Measurements from ENCODE around the gene KATNB1. TPM values are rescaled to one million over a fixed set of nuclear protein-coding genes. Genes with fewer than 3 reads are reported as not detected.

Gene KATNB1
- total and polyA plus RNA-seq, 2 of the 8 experiments (the other 6 are each of a cell fraction or from before 2014, with no cell fraction given) = 50.2 to 60.4 TPM

GRCh38 chr16:57700781-57701551, 34.6 kb upstream of the KATNB1 start:
- CTCF ChIA-PET (ENCODE audit: partially characterized antibody) = interaction anchor here (1.2 to 1.6 kb wide), 2 partner anchors 34 to 36 kb away, joined by 3 read pairs; no protein-coding TSS in a partner anchor
- no peak for TF ChIP-seq MAX (IDR thresholded peaks at IDR 0.05)
- TF ChIP-seq ATF2 (IDR thresholded peaks at IDR 0.05; ENCODE audit: low read length) = no peak
- TF ChIP-seq CEBPB (IDR thresholded peaks at IDR 0.05; ENCODE audit: low read depth, low read length) = no peak
- TF ChIP-seq CBX8 (IDR thresholded peaks at IDR 0.05; ENCODE audit: borderline replicate concordance, low read depth, low read length) = no peak
- TF ChIP-seq SP4 (IDR thresholded peaks at IDR 0.05; ENCODE audit: low read length) = no peak

More at GRCh38 chr16:57700781-57701551, 34.6 kb upstream of the KATNB1 start:
- DNase-seq (ENCODE audit: low read depth in 1 of 2, low spot score in 2 of 2) = no peak
- WGBS, 2 experiments (ENCODE audit: extremely low coverage in 1 of 2, insufficient coverage in 1 of 2, insufficient read length in 1 of 2, insufficient replicate concordance in 2 of 2, low coverage in 1 of 2, low lambda C conversion rate in 2 of 2, missing lambda C conversion rate in 1 of 2) = 80% methylated on average over 10 of the region's 10 CpGs; no CpG with 5 or more reads in 1 of the 2 experiments
- H3K4me1 ChIP-seq (replicated peaks in 1 of 4; ENCODE audit: control insufficient read depth in 3 of 4, insufficient read depth in 4 of 4, low read length in 3 of 4) = no peaks in the 10 kb centered on the region
- H2BK120ac ChIP-seq (replicated peaks; ENCODE audit: low read depth, low read length) = no peak overlapping the region
- H3K9me3 ChIP-seq (ENCODE audit: insufficient read depth in 2 of 2, low read depth in 1 of 2, low read length in 1 of 2) = no peaks in the 10 kb centered on the region
- POLR2A ChIA-PET (ENCODE audit: partially characterized antibody) = no interaction called here
- H3K23me2 ChIP-seq (ENCODE audit: low read depth, low read length) = peaks cover 10% of the 10 kb centered on the region; the same call in 1 of the 2 replicates
- peaks cover 0 to 3% of the 10 kb centered on the region in 2 experiments for H4K20me1 ChIP-seq (replicated peaks in 1 of 2; ENCODE audit: control insufficient read depth in 1 of 2, insufficient read depth in 2 of 2, low read length in 2 of 2)
- no peak overlapping the region for H3K23ac ChIP-seq (ENCODE audit: insufficient read length)
- H2AK5ac ChIP-seq (ENCODE audit: low read depth, low read length) = no peak overlapping the region
- no peaks in the 10 kb centered on the region for H3K36me3 ChIP-seq (ENCODE audit: control insufficient read depth in 2 of 4, insufficient read depth in 4 of 4, low read length in 3 of 4)
- no peak overlapping the region for H4K91ac ChIP-seq (replicated peaks; ENCODE audit: insufficient read length, low read length)
- no peak overlapping the region; the same call in 1 of the 2 replicates for H4K8ac ChIP-seq (ENCODE audit: extremely low read depth, insufficient read depth, low read length)
- H2BK12ac ChIP-seq (ENCODE audit: low read depth, low read length) = no peak overlapping the region
- no peak overlapping the region for H2BK20ac ChIP-seq (ENCODE audit: low read length)
- H3K14ac ChIP-seq (ENCODE audit: insufficient read length) = no peak overlapping the region
- no peak overlapping the region for H3K4me2 ChIP-seq (ENCODE audit: insufficient read depth in 1 of 2, low read depth in 2 of 2, low read length in 2 of 2)
- FAIRE-seq = no peak
- H3K56ac ChIP-seq (replicated peaks; ENCODE audit: insufficient read length, low read depth, low read length) = no peak overlapping the region
- no peak overlapping the region for H4K5ac ChIP-seq (ENCODE audit: insufficient read length, low read depth, low read length)
- H2BK15ac ChIP-seq (ENCODE audit: low read length) = no peak overlapping the region
- no peak overlapping the region for H3K9ac ChIP-seq (replicated peaks in 1 of 4; ENCODE audit: extremely low read depth in 1 of 4, low read depth in 3 of 4, low read length in 3 of 4)
- no peak overlapping the region for H3K18ac ChIP-seq (ENCODE audit: extremely low read depth, low read length)
- no peaks in the 10 kb centered on the region; a peak in 1 of 7 replicates for H3K27me3 ChIP-seq (replicated peaks in 1 of 4; ENCODE audit: control insufficient read depth in 3 of 4, extremely low read depth in 1 of 4, insufficient read depth in 3 of 4, low read length in 3 of 4)
- no peaks in the 10 kb centered on the region for H3K79me2 ChIP-seq (ENCODE audit: control insufficient read depth in 1 of 2, insufficient read depth in 2 of 2, low read length in 2 of 2)
- H3K79me1 ChIP-seq (ENCODE audit: low read depth, low read length) = no peaks in the 10 kb centered on the region
- H3K4me3 ChIP-seq (ENCODE audit: extremely low read depth in 1 of 4, insufficient read depth in 2 of 4, low read depth in 3 of 4, low read length in 4 of 4) = no peak overlapping the region
- no peak overlapping the region for H2AFZ ChIP-seq (ENCODE audit: low read length)
- H3K27ac ChIP-seq (ENCODE audit: low read depth, low read length) = no peak overlapping the region
- H3K4ac ChIP-seq (replicated peaks; ENCODE audit: insufficient read length, low read depth, low read length) = no peak overlapping the region
- no peak overlapping the region for H2BK5ac ChIP-seq (ENCODE audit: low read depth, low read length)

Measured in H1 (cell line).